ENCODE data around the gene SLC25A13.

DNA sequence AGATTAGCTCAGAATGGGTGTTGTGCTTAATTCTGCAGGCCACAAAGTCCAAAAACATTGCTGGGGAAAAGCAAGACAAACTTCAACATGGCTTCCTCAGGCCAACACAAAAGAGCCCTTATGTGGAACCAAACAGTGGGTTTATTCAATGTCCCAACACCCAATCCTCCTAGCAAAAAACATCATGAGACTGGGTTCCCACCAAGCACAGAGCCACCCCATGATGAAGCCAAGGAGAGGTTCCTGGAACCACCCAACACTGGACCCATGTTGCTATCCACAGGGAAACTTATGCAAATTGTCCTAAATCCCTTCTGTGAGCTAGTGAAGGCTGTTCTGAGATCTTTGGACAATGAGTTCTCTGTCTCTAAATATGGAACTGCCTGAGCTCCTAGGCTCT is 24.0 kb downstream of the SLC25A13 start:
- TF ChIP-seq, protein P1, sequence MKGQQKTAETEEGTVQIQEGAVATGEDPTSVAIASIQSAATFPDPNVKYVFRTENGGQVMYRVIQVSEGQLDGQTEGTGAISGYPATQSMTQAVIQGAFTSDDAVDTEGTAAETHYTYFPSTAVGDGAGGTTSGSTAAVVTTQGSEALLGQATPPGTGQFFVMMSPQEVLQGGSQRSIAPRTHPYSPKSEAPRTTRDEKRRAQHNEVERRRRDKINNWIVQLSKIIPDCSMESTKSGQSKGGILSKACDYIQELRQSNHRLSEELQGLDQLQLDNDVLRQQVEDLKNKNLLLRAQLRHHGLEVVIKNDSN (IDR thresholded peaks at IDR 0.05; ENCODE audit: borderline replicate concordance, low read depth), result no peak
- TF ChIP-seq, protein P2, sequence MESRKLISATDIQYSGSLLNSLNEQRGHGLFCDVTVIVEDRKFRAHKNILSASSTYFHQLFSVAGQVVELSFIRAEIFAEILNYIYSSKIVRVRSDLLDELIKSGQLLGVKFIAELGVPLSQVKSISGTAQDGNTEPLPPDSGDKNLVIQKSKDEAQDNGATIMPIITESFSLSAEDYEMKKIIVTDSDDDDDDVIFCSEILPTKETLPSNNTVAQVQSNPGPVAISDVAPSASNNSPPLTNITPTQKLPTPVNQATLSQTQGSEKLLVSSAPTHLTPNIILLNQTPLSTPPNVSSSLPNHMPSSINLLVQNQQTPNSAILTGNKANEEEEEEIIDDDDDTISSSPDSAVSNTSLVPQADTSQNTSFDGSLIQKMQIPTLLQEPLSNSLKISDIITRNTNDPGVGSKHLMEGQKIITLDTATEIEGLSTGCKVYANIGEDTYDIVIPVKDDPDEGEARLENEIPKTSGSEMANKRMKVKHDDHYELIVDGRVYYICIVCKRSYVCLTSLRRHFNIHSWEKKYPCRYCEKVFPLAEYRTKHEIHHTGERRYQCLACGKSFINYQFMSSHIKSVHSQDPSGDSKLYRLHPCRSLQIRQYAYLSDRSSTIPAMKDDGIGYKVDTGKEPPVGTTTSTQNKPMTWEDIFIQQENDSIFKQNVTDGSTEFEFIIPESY (IDR thresholded peaks at IDR 0.05; ENCODE audit: borderline replicate concordance, low read depth), result no peak
- no peak for TF ChIP-seq ELF1 (IDR thresholded peaks at IDR 0.05)
